Cardiac septum (tissue), 1 donor: Measurements from ENCODE around the gene SMIM5. TPM values are rescaled to one million over a fixed set of nuclear protein-coding genes. Genes with fewer than 3 reads are reported as not detected.

ENCODE experiments used
- DNase-seq: peaks from one replicate; pipeline ENCODE4 v3.0.0-alpha.2; 2020; ENCODE audit warnings: low spot score
- intact Hi-C: fragments of 100-400 bp; cut with DNase I; formaldehyde crosslinking; loops from one replicate; pipeline ENCODE4 v1.14.0; 2022
- total RNA-seq: library from RNA; stranded (reverse); fragmentation: NEBNext Ultra II Directional; extraction: Animal tissue kit (Norgen Biotek cat#: 25700); gene quantifications from one replicate; pipeline ENCODE4 v1.2.1, GENCODE V29; 2021
- donor health status: DM: no; HTN: no; CAD: no.

SMIM5 gene
- total RNA-seq, 1 donor from 2014 or later: 1.7 TPM

DNA sequence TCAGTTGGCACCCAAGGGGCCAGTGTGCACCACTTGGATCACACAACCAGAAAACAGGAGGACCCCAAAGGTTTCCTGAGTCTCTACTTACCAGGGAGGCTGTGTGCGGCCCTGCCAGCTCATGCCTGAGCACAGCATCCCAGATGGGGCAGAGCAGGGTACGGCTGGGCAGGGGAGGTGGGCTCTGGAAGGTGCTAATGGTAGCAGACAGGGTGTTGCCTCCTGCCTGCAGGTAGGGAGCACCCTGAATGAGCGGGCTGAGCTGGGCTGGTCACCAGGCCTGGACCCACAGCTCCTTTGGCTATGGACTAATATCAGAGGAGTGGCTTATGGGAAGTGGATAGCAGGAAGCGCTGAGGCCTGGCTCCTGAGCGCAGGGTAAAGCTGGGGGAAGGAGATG, 19.1 kb downstream of the SMIM5 start:
- intact Hi-C loops: loop anchor here (2.0 kb wide), 1 partner anchor 20 kb away; the partner anchor contains the start of gene SMIM5
- no peak for DNase-seq

DNA sequence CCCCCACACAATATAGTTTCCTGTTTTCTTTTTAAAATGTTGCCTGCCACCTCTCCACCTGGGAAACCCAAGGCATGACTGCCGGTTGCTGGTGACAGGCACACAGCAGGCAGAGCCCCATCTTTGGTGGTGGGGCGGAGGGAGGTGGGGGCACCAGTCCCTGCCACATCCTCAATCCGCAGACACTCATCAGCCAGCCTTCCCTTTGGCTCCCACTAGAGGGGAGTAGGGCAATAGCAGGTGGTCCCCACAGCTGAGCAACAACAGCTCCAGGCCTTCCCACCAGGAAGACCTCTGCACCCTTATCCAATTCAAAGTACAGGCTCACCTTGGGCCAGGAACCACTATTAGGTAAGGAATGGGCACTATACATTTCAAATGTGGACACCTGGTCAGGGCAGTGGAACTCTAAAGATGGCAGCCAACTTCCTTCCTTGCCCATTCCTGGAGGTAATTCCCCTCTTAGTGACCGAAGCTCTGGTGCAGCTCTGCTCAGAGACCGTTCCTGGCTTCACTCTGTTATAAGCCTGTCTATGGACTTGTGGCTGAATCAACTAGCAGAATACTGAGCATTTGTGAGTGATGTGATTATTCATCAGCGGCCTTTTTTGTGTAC, 19.8 kb downstream of the SMIM5 start:
- DNase-seq: no peak
- intact Hi-C loops: loop anchor here (2.0 kb wide), 1 partner anchor 20 kb away; the partner anchor contains the start of gene SMIM5

DNA sequence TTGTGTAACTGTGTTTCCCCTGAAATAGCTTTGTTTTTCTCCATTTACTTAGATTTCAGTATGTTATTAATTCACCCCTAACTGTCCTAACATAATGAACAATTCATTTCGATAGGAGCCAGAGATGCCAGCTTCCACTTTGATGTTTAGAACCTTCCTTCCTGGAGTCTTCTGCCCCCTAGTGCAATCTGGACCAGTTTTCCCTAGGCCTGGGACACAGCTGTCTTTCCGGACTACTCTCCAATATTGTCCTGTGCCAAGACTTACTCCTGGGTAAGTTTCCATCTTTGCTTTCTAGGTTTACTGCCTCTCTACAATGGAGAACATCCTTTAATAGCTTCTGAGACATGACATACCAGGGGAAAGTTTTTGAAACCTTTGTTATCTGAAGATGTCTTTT, 20.9 kb downstream of the SMIM5 start:
- intact Hi-C loops: no loop called here
- DNase-seq: no peak

GRCh38 chr17:75658237-75658636, 25.0 kb downstream of the SMIM5 start:
- intact Hi-C loops: no loop called here
- no peak for DNase-seq

DNA sequence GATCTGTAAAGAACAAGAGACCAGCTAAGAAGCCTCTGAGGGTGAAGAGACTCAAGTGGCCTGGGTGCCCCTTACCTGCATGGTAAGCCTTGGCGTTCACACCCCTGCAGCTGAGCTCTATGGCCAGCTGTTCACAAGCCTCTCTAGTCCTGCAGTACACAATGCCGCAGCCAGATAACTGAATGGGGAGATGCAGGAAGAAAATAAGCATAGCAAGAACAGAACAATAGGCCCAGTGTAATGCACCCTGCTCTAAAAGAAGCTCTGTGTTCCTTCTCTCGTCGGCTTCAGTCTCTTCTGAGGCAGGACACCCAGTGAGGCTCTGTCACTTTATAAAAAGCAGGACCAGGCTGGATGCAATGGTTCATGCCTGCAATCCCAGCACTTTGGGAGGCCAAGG, 28.3 kb downstream of the SMIM5 start:
- intact Hi-C loops: no loop called here

GRCh38 chr17:75662511-75662910, 29.3 kb downstream of the SMIM5 start:
- DNase-seq: no peak
- intact Hi-C loops: no loop called here

More for the DNA sequence above, 28.3 kb downstream of the SMIM5 start:
- no peak for DNase-seq

DNA sequence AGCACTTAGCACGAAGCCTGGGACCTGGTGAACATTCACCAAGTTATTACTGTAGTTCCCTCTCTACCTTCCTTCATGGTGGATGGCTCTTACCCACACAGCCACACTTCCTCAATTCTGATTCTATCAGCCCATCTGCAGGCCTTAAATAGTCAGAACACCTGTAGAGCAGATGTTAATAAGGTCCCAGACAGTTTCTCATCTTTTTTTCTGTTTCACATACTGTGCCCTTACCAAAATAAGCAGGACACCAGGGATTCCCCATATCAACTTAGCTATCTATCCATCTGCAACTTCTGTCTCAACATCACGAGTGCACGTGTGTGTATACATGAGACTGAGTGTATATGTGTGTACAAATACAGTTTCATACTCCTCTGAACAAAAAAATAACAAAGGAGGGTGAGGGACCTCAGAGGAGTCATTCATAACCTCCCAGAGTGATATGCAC, 30.9 kb downstream of the SMIM5 start:
- intact Hi-C loops: no loop called here
- DNase-seq: no peak

DNA sequence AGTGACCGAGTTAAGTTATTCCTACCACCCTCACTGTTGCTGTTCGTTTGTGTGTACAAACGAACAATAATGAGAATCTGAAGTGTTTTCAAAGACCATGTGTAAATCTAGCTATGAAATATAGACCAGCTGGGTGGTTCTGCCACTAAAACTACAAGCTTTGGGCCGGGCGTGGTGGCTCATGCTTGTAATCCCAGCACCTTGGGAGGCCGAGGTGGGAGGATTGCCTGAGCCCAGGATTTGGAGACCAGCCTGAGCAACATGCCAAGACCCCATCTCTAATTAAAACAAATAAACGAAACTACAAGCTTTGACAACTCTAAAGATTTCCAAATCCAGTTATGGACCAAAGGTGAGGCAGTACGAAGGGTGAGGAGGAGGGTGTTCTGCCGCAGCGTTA, 32.7 kb downstream of the SMIM5 start:
- intact Hi-C loops: no loop called here
- DNase-seq: no peak

DNA sequence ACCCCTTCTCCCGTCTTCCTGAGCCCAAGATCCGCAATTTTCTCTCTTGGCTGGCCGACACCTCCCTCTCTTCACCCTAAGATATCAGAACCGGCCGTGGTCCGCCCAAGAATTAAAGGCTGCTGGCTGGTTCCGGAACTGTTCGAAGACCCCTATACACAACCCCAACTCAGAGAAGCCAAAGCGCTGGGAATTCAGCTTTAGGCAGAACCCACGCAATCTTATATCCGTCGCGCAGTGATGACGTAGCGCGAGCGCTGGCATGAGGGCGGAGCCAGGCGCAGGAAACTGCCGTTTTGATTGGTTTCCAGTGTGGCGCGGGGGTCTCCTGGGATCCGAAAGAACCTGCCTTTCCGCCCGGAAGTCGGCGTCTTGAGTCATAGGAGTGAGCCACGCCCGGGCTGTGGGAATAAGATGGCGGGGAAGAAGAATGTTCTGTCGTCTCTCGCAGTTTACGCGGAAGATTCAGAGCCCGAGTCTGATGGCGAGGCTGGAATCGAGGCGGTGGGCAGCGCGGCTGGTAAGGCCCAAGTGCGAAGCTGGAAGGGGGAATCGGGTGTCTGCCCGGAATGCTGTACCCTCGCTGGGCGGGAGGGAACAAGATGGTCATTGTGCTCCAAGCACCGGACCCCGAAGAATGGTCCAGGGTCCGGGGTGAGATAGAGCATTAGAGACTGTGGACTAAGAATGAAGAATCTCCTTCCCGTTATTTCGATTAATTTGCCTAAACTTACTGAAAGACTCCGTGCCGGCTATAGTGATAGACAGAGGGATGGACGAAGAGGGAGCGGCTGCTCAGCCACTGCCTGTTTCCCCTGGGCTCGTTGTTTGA, 33.9 kb downstream of the SMIM5 start, which contains the start of the genes RECQL5 and SAP30BP:
RECQL5 (minus strand) TSS at position 196 of the 832 bp plus-strand sequence. CDS start 597 bp downstream, outside the sequence.
SAP30BP (plus strand) TSS at position 380 of the 832 bp plus-strand sequence; CDS start at position 415, 35 bp downstream.
- intact Hi-C loops: no loop called here
- peak; percentile 99 for DNase-seq

- intact Hi-C loops: no loop called here
- no peak for DNase-seq
Measured at GRCh38 chr17:75667825-75668224, 34.6 kb downstream of the SMIM5 start.

DNA sequence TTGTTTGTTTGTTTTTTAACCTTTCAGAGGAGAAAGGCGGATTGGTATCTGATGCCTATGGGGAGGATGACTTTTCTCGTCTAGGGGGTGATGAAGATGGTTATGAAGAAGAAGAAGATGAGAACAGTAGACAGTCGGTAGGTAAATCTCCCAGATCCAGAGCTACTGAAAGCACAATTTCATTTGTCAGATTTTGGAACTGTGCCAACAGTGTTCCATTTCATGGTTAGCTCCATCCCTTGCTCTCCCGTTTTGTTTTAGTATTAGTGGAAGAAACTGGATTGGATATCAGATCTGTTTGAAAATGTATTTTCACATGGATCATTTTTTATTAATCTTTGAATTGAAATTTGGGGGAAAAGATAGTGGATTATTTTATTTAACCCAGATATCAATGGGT, 35.3 kb downstream of the SMIM5 start:
- intact Hi-C loops: no loop called here
- DNase-seq: no peak

DNA sequence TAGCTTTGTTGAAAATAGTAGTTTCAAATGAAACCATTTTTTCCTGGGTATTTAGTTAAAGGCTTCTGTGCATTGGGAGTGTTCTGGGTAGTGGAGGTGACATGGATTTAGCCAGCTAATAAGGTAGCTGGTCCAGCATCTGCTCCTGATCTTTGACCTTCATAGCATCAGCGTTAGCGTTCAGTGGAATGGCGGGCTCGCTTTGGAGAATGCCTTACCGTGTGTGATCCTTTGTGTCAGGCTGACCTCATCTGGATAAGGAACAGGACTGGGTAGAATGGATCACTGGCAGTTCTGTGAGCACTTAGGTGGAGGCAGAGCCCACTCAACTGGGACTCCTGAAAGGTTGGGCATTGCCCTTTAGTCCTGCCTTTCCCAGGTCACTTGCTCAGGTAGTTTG, 37.6 kb downstream of the SMIM5 start:
- intact Hi-C loops: no loop called here
- no peak for DNase-seq

GRCh38 chr17:75672011-75672410, 38.8 kb downstream of the SMIM5 start:
- no peak for DNase-seq
- intact Hi-C loops: no loop called here

- DNase-seq: no peak
- intact Hi-C loops: no loop called here
Measured at GRCh38 chr17:75673487-75673886, 40.3 kb downstream of the SMIM5 start.

DNA sequence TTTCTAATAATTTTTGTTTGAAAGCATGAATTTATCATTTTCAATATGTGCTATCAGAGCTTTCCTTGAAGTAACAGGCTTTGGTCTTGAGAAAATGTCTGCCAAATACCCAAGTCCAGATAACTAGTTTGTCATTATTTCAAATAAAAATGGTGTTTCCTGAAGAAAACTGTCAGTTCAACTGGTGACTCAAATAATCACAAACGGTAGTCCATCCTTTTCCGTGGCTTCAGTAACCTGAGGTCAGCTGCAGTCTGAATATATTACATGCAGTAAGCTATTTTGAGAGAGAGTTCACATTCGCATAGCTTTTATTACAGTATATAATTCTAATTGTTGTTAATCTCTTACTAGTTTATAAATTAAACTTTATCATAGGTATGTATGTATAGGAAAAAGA, 43.2 kb downstream of the SMIM5 start:
- DNase-seq: no peak
- intact Hi-C loops: no loop called here

DNA sequence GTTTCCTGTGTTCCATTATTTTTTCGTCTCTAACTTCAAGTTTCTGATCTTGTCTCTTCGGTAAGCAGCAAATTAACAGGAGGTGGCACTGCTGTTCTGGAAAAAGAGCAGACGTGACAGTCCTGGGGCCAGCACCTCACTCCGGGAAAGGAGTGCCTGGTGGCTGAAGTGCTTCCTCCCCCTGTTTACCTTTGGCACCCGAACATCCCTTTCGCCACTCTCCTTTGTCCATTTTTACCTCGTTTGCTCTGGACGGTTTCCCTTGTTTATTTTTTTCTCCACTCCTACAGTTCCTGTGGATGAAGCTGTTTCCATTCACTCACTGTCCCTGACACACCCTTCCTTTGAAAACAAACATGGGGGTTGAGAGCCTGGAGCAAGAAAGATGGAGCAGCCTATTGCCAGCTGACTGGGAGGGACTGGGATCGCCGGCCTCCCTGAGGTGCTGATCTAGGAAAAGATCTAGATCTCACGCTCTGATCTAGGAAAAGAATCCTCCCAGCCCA, 46.5 kb downstream of the SMIM5 start:
- intact Hi-C loops: loop anchor here (2.0 kb wide), 1 partner anchor 69 kb away; no protein-coding TSS in a partner anchor
- DNase-seq: no peak

DNA sequence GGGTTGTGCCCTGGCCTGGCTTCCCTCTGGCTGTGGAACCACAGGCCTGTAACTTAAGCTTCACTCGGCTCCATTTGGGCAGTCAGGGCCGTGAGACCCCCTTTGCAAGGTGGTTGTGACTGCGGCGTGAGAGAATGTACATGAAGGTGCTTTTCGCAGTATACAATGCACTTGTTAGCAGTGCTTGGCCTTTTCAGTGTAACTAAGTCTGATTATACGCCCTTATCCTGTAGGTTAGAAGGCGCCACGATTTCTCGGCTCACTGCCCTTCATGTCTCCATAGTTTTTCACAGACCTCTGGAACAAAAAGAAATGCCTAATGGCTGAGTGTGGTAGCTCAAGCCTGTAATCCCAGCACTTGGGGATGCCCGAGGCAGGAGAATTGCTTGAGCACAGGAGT, 47.2 kb downstream of the SMIM5 start:
- DNase-seq: no peak
- intact Hi-C loops: no loop called here

GRCh38 chr17:75681289-75681688, 48.1 kb downstream of the SMIM5 start:
- no peak for DNase-seq
- intact Hi-C loops: no loop called here

DNA sequence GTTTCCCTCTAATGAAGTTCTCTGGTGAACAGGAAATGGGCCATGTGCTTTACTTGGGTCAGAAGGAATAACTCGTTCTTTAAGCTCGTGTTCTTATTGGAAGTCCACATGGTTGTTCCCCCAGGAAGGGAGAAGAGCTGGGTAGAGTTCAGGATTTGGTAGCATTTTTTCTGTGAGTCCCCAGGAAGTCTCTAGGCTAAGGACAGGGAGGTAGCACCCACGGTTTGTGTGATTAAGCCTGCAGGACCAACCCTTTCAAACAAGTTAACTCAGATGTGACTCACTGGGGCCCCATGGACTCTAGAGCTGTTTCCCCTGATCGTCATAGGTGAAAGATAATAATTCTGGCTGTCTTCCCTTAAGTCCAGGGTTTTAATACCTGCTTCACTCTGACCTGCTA, 50.3 kb downstream of the SMIM5 start:
- intact Hi-C loops: no loop called here
- no peak for DNase-seq

- no peak for DNase-seq
- intact Hi-C loops: no loop called here
Measured at GRCh38 chr17:75684249-75684648, 51.0 kb downstream of the SMIM5 start.

GRCh38 chr17:75684924-75685323, 51.7 kb downstream of the SMIM5 start:
- intact Hi-C loops: no loop called here
- no peak for DNase-seq
